ENCODE results near the gene EXOC4.

DNA sequence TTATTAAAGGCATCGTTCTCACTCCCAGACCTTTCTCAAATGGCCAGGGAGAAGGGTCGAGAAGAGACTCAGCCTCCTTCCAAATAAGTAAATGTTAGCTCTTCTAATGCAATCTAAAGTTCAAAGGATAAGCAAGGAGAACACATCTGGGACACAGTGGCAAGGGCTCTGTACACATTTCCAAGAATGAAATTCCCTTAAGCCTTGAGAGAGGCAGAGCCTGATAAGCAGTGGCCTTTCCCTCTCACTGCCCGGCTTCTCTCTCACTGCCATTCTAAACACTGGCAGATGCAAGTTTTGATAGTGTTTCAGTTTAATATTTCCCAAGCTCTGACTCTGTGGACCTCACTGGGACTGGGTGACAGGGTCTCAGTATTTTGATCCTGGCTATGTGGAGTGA lies 35.1 kb upstream of the EXOC4 start:
- TF ChIP-seq JUND (CRISPR knock-in tag; IDR thresholded peaks at IDR 0.05) (no peak), PITX1 (CRISPR knock-in tag; IDR thresholded peaks at IDR 0.05) (no peak), MEIS2 (CRISPR knock-in tag; IDR thresholded peaks at IDR 0.05) (no peak), ZNF768 (CRISPR knock-in tag; IDR thresholded peaks at IDR 0.05) (no peak), EZH2 (conservative IDR thresholded peaks at IDR 0.05; ENCODE audit: low read depth, low read length) (no peak), CCAR2 (optimal IDR thresholded peaks at IDR 0.05; ENCODE audit: low read depth, low read length) (no peak), HDAC2 (CRISPR knock-in tag; IDR thresholded peaks at IDR 0.05) (no peak), MZF1 (CRISPR knock-in tag; IDR thresholded peaks at IDR 0.05; ENCODE audit: borderline replicate concordance) (no peak), POLR2A (IDR thresholded peaks at IDR 0.05; ENCODE audit: insufficient read depth in 1 of 2, low read depth in 2 of 2, low read length in 2 of 2) (no peak), ZNF44 (CRISPR knock-in tag; IDR thresholded peaks at IDR 0.05) (no peak), ZNF792 (CRISPR knock-in tag; IDR thresholded peaks at IDR 0.05) (no peak), ZSCAN30 (CRISPR knock-in tag; IDR thresholded peaks at IDR 0.05) (no peak)
- TF ChIP-seq, protein P1, sequence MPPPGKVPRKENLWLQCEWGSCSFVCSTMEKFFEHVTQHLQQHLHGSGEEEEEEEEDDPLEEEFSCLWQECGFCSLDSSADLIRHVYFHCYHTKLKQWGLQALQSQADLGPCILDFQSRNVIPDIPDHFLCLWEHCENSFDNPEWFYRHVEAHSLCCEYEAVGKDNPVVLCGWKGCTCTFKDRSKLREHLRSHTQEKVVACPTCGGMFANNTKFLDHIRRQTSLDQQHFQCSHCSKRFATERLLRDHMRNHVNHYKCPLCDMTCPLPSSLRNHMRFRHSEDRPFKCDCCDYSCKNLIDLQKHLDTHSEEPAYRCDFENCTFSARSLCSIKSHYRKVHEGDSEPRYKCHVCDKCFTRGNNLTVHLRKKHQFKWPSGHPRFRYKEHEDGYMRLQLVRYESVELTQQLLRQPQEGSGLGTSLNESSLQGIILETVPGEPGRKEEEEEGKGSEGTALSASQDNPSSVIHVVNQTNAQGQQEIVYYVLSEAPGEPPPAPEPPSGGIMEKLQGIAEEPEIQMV (CRISPR knock-in tag; IDR thresholded peaks at IDR 0.05; ENCODE audit: low read depth): no peak
- TF ChIP-seq, protein P2, sequence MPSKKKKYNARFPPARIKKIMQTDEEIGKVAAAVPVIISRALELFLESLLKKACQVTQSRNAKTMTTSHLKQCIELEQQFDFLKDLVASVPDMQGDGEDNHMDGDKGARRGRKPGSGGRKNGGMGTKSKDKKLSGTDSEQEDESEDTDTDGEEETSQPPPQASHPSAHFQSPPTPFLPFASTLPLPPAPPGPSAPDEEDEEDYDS (CRISPR knock-in tag; IDR thresholded peaks at IDR 0.05): no peak

Data from HepG2 (cell line).